ENCODE data around the gene NEK11.
"Not testable (repeated sequence)": the region's sequence is repeated elsewhere in the genome, so short reads cannot be mapped to it uniquely, and the experiment has no call there.

The NEK11 gene

DNA sequence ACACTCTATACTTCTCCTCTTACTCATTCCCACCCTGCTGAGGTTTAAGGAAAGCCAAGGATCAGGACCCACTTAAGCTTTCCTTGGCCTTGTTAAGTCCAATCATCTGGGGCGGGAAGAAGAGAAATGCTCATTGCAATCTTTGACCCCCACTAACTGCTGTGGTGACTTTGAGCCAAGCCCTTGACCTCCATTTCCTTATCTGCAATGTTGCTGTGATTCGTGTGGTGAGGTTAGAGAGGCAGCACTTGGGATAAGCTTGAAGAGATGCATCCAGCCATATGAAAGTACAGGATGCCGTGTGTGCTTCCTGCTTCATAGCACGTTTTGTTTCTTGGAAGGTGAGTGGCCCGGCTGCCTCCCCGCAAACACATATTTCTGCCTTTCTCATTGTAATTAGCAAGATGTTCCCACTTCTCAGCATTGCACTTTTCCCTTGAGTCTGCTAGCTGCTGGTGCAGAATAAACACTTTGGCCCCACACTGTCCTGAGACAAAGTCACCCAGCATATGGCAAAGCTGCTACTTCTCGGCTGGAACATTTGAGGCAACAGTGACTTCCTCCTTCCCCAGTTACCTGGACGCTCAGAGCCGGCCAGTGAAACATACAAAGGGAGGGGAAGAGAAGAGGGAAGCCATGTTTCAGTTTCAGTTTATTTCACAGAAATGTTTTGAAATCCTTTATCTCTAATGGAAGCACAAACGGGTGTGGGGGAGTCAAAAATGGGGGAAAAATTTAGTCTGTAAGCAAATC, 344.4 kb downstream of the NEK11 start:
- DNase-seq = no peak

DNA sequence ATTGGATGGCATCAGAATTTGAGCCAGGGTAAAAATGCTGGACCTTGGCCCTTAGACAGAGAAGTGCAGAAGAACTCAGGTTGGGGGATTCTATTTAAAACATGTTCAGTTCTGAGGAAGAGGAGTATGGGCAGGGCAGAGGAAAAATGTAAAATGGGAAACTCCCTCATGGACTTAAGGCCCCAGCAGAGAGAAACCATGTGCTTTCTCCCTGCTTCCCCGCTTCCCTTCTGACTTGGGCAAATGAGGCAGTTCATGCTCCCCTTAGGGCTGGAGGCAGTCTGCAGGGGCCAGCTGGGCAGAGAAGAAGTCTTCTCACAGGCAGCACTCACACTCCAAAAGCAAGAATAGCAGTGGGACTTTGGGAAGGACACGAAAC, 345.0 kb downstream of the NEK11 start:
- DNase-seq = no peak

DNA sequence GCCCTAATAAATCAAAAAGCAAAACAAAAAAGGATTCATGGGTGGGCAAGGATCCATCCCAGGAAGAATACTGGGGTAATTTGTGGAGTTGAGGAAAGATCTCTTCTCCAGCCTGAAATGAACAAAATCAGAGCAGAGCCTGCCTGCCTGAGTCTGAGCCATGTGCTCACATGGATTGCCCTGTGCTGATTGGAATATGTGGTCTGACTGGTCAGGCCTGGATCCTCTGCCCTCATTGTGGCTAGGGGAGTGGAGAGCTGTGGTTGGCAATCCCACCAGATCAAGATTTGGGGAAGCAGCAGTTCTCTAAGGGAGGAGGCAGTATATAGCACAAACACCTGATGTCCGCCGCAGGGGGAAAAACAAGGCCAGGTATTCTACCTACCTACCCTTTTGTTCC, 348.1 kb downstream of the NEK11 start:
- no peak for DNase-seq

DNA sequence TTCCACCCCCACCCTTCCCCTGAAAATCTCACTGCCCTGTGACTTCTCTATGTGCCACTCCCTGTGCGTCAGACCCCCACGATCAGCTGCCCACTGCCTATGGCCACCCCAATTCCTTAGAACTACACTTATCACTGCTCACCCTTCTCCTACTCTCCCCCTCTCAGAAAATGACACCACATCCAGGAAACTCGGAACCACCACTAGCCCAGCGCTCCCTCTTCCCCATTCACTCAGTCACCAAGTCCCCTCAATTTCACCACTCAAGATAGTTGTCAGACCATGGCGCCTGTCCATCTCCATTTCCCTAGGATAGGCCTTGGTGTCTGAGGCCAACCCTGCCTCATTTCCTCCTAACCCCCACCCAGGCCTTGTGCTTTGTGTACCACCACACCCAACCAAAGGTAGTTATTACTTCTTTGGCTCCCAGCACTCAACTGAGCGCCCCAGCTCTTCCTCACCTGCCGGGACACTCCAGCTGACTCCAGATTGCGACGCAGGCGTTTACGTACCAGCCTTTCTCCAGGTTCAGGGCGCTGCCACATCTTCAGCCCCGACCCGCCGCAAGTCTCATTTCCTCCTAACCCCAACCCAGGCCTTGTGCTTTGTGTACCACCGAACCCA, 354.3 kb downstream of the NEK11 start:
- not testable (repeated sequence) for DNase-seq

DNA sequence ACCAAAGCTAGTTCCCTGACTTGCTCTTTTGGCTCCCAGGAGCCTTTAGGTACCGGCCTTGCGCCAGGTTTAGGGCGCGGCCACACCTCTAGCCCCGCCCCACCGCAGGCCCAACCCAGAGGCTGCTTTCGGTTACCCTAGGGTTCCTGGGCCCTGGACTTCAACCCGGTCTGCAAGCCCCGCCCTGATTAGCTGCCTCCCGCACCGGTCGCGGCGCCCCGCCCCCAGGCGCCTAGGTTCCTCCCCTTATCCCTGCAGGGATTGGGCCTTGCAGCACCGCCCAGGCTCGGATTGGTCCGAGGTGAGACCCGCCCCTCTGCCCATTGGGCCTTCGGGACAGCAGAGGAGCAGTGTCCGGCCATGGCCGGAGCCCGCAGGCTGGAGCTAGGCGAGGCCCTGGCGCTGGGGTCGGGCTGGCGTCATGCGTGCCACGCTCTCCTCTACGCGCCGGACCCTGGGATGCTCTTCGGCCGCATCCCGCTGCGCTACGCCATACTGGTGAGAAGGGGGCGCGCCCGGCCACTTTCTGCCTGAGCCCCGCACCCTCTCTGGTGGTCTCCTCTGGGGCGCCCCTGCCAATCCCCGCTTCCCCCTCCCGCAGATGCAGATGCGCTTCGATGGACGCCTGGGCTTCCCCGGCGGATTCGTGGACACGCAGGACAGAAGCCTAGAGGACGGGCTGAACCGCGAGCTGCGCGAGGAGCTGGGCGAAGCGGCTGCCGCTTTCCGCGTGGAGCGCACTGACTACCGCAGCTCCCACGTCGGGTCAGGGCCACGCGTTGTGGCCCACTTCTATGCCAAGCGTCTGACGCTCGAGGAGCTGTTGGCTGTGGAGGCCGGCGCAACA, 355.0 kb downstream of the NEK11 start, which contains the start of gene NUDT16:
Gene NUDT16, plus strand, starts transcription at position 330 of the 847 bp plus-strand sequence. Its CDS starts 31 bp downstream, at position 361.
- peak; percentile 99 for DNase-seq

- no peak for DNase-seq
These were observed 359.9 kb downstream of the NEK11 start for GRCh38 chr3:131386429-131387165.

GRCh38 chr3:131387796-131388489, 361.3 kb downstream of the NEK11 start:
- DNase-seq = no peak

- DNase-seq = no peak
These were observed 361.8 kb downstream of the NEK11 start for GRCh38 chr3:131388490-131388799.

DNA sequence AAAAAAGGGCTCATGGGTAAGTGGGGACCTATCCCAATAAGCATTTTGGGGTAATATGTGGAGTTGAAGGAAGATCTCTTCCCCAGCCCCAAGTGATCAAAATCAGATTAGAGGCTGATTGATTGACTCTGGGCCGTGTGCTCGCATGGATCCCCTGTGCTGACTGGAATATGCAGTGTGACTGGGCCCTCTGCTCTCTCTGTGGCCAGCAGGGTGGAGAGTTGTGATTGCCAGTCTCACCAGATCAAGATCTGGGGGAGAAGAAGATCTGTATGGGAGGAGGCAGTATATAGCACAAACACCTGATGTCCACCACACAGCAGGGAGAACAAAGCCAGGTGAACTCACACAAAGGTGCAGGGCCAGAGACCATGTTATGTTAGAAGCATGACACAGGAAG, 363.7 kb downstream of the NEK11 start:
- DNase-seq = no peak

DNA sequence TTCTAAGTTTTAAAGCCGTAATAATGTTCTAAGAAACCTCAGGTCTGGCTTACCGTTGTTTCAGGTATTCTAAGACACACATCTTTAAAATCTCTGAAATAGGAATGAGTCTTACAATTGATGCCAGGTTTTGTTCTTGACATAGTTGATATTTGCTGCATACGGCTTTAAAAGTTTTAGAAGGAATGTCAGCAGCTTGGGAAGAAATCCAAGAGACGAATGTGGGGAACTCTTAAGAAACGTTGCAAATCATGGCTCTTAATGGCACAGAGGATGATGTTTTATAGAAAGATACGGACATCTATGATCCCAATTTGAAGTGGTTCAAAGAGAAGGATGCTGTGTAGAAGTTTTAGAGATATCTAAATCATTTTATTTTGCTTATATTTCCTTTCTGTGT, 366.4 kb downstream of the NEK11 start:
- no peak for DNase-seq

- no peak for DNase-seq
These were observed 367.2 kb downstream of the NEK11 start for GRCh38 chr3:131393868-131394267.

DNA sequence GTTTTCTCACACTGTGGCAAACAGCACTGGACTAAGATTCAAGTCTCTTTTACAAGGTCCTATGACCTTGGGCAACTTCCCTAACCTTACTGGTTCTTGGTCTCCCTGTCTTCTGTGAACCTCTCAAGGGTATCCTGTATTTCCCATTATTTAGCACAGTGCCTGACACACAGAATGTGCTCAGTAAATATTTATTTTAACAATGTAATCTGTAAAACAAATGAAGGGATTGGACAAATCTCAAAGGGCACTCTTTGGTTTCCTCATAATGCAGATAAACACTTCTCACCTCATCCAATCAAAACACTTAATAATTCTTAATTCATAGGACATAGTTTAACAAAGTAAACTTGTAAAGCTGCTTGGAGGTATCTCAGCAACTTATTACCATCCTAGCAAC, 367.7 kb downstream of the NEK11 start:
- no peak for DNase-seq

DNA sequence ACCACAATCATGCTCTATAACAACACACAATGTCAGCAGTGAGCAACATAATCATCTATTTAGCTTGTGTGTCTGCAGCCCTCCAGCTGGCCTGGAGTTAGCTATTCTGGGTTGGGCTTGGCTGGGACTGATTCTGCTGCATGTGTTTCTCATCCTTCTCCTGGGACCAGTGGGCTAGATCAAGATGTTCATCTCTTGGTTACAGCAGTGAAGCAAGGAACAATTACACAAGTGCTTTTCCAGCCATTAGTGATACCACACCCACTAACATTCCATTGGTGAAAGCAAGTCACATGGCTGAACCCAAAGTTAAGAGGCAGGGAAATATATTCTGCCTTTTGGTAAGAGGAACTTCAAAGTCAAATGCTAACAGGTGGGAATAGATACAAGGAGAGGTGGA, 369.5 kb downstream of the NEK11 start:
- DNase-seq = no peak

DNA sequence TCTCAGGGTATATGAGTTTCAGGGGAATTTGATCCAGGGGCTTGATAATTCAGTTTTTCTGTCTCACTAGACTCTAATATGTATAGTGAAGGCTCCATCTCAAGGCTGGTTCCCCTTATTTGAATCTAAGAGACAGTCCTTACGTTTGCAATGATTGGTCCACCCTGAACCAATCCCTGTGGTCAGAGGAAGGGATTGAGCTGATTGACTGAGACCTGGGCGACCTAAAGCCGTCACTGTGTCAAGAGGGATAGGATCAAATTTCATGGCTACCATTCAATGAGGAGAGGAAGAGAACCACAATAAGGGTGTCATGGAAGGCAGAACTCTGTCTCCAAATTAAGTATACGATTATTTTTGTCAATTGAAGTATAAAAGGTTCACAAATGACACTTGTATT, 371.2 kb downstream of the NEK11 start:
- no peak for DNase-seq

All from NCI-H1436 (cell line).